ENCODE measurements around the gene SPIN1. TPM values are rescaled to one million over a fixed set of nuclear protein-coding genes. Genes with fewer than 3 reads are reported as not detected.

The SPIN1 gene
- total and polyA plus RNA-seq, 2 donors (not counting 1 experiment from before 2014, with no cell fraction given): 9.9 to 24.9 TPM

- Histone ChIP-seq H3K79me2 (ENCODE audit: control insufficient read depth, insufficient read depth, low read length) (no peaks in the 10 kb centered on the region), H3K9me3 (ENCODE audit: control extremely low read depth in 1 of 3, control insufficient read depth in 2 of 3, insufficient read depth in 1 of 3, low read length in 2 of 3) (peaks cover 0 to 4% (median 0%) of the 10 kb centered on the region in 3 donors), H3K4me2 (replicated peaks; ENCODE audit: low read depth, low read length, poor library complexity, severe bottlenecking) (no peak overlapping the region), H3K4me3 (ENCODE audit: control extremely low read depth in 1 of 5, extremely low read depth in 1 of 5, insufficient read depth in 1 of 5, low read depth in 2 of 5, low read length in 4 of 5) (no peak overlapping the region), H3K27me3 (replicated peaks in 1 of 4; ENCODE audit: control extremely low read depth in 1 of 4, control insufficient read depth in 3 of 4, insufficient read depth in 4 of 4, low read length in 3 of 4) (no peaks in the 10 kb centered on the region), H3K9ac (ENCODE audit: low read length) (no peak overlapping the region), H2AFZ (ENCODE audit: insufficient read depth, low read depth, low read length, poor library complexity, severe bottlenecking) (no peak overlapping the region), H3K27ac (ENCODE audit: low read length in 2 of 2) (no peak overlapping the region), H3K36me3 (replicated peaks in 1 of 2; ENCODE audit: control extremely low read depth in 1 of 2, control insufficient read depth in 1 of 2, extremely low read depth in 1 of 2, insufficient read depth in 2 of 2, low read length in 1 of 2) (no peaks in the 10 kb centered on the region), H4K20me1 (ENCODE audit: control insufficient read depth, insufficient read depth, low read length, poor library complexity, severe bottlenecking) (no peaks in the 10 kb centered on the region), H3K4me1 (ENCODE audit: control insufficient read depth in 2 of 2, insufficient read depth in 2 of 2, low read length in 2 of 2) (no peaks in the 10 kb centered on the region)
- 10% methylated on average over 2 of the region's 4 CpGs for WGBS (ENCODE audit: insufficient coverage)
- no peaks in the 10 kb centered on the region for H3K4me1 Mint-ChIP-seq
- peaks cover 13% of the 10 kb centered on the region for H3K27me3 Mint-ChIP-seq
- ChIA-PET POLR2A (no interaction called here), CTCF (no interaction called here)
- intact Hi-C loops (cut with micrococcal nuclease): no loop called here
- no peak for TF ChIP-seq EZH2 (IDR thresholded peaks at IDR 0.05; ENCODE audit: borderline replicate concordance, insufficient read depth, low read depth, low read length, poor library complexity, severe bottlenecking)
- no peak for TF ChIP-seq CTCF (IDR thresholded peaks at IDR 0.05)
- ATAC-seq (ENCODE audit: low read depth) (no peak), DNase-seq (no peak)
- no peak overlapping the region for H3K4me3 Mint-ChIP-seq
- H3K27ac Mint-ChIP-seq: no peak overlapping the region
- H3K9me3 Mint-ChIP-seq (ENCODE audit: insufficient read depth): peaks cover 2% of the 10 kb centered on the region
Measured at GRCh38 chr9:88521308-88521707, 133.1 kb downstream of the SPIN1 start.

GRCh38 chr9:88522360-88522759 lies 134.1 kb downstream of the SPIN1 start:
- H3K9ac ChIP-seq (ENCODE audit: low read length): no peak overlapping the region
- no peaks in the 10 kb centered on the region for H3K79me2 ChIP-seq (ENCODE audit: control insufficient read depth, insufficient read depth, low read length)
- Mint-ChIP-seq H3K4me1 (no peaks in the 10 kb centered on the region), H3K9me3 (ENCODE audit: insufficient read depth) (peaks cover 2% of the 10 kb centered on the region), H3K27ac (no peak overlapping the region), H3K4me3 (no peak overlapping the region), H3K27me3 (peaks cover 16% of the 10 kb centered on the region)
- DNase-seq (no peak), ATAC-seq (ENCODE audit: low read depth) (no peak)
- no peak overlapping the region for H3K27ac ChIP-seq (ENCODE audit: low read length in 2 of 2)
- peaks cover 0 to 4% (median 0%) of the 10 kb centered on the region in 3 donors for H3K9me3 ChIP-seq (ENCODE audit: control extremely low read depth in 1 of 3, control insufficient read depth in 2 of 3, insufficient read depth in 1 of 3, low read length in 2 of 3)
- no peak for TF ChIP-seq CTCF (IDR thresholded peaks at IDR 0.05)
- no peak for TF ChIP-seq EZH2 (IDR thresholded peaks at IDR 0.05; ENCODE audit: borderline replicate concordance, insufficient read depth, low read depth, low read length, poor library complexity, severe bottlenecking)
- no peak overlapping the region for H2AFZ ChIP-seq (ENCODE audit: insufficient read depth, low read depth, low read length, poor library complexity, severe bottlenecking)
- no peaks in the 10 kb centered on the region for H3K36me3 ChIP-seq (replicated peaks in 1 of 2; ENCODE audit: control extremely low read depth in 1 of 2, control insufficient read depth in 1 of 2, extremely low read depth in 1 of 2, insufficient read depth in 2 of 2, low read length in 1 of 2)
- WGBS (ENCODE audit: insufficient coverage): 100% methylated on average over 2 of the region's 4 CpGs
- peaks cover 0 to 2% (median 0%) of the 10 kb centered on the region in 4 experiments for H3K27me3 ChIP-seq (replicated peaks in 1 of 4; ENCODE audit: control extremely low read depth in 1 of 4, control insufficient read depth in 3 of 4, insufficient read depth in 4 of 4, low read length in 3 of 4)
- ChIA-PET CTCF (no interaction called here), POLR2A (no interaction called here)
- intact Hi-C loops (cut with micrococcal nuclease): no loop called here
- no peaks in the 10 kb centered on the region for H4K20me1 ChIP-seq (ENCODE audit: control insufficient read depth, insufficient read depth, low read length, poor library complexity, severe bottlenecking)
- no peak overlapping the region for H3K4me3 ChIP-seq (ENCODE audit: control extremely low read depth in 1 of 5, extremely low read depth in 1 of 5, insufficient read depth in 1 of 5, low read depth in 2 of 5, low read length in 4 of 5)
- H3K4me1 ChIP-seq (ENCODE audit: control insufficient read depth in 2 of 2, insufficient read depth in 2 of 2, low read length in 2 of 2): no peaks in the 10 kb centered on the region
- H3K4me2 ChIP-seq (replicated peaks; ENCODE audit: low read depth, low read length, poor library complexity, severe bottlenecking): no peak overlapping the region

Measured in B cell (primary cell).